RPMI7951 (cell line): ENCODE measurements around the gene EEFSEC. TPM values are rescaled to one million over a fixed set of nuclear protein-coding genes. Genes with fewer than 3 reads are reported as not detected.

Experiments
- DNase-seq: peaks from one replicate; pipeline ENCODE4 v3.0.0-alpha.2; 2012; ENCODE audit warnings: low read depth
- total RNA-seq: library from RNA; depleted of rRNA; stranded (reverse); fragments of >200 nt; shearing (Covaris generic); gene quantifications from 2 replicates; pipeline ENCODE4 v1.2.3, GENCODE V29; 2014

The EEFSEC gene
- total RNA-seq, 1 experiment from 2014 or later = 11.1 TPM

DNA sequence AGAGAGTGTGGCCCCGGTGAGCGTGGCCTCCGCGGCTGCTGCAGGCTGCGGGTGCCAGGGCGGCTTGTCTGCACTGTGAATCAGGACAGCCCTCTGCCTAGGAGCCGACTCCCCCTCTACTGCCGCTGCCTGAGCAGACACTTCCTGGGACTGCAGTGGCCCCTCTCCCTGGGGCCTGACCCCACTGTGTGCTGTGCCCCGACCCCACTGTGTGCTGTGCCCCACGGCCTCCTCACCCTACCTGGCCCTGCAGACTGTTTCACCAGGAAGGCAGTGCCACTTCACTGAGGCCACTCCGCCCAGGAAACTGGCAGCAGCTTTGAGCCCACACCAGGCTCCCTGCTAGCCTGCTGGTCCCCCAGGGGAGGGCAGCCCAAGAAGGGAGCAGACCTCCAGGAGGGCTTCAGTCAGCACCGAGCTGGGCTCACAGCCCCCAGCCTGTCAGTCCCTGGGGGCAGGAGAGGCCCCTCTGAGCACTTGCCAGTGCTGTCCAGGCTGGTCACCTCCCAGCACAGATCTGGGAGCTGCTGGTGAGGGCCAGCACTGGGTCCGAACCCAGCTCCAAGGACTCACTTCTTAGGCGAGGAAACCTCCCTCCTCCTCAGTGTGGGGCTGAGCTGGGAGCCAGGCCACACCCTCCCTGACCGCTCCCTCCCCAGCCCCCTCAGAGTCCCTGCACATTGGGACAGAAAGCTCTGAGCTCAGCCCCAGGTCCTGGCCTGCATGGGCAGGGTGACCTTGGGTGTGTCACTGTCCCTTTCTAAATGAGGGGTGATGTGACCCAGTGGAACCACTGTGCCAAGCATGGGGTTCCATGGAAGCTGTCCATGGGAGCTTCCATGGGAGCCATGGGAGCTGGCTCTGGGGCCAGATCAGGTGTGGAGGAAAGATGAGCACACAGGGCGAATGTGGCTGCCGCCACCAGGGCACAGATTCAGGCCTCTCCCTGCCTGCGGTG is 256.6 kb downstream of the EEFSEC start:
- no peak for DNase-seq

DNA sequence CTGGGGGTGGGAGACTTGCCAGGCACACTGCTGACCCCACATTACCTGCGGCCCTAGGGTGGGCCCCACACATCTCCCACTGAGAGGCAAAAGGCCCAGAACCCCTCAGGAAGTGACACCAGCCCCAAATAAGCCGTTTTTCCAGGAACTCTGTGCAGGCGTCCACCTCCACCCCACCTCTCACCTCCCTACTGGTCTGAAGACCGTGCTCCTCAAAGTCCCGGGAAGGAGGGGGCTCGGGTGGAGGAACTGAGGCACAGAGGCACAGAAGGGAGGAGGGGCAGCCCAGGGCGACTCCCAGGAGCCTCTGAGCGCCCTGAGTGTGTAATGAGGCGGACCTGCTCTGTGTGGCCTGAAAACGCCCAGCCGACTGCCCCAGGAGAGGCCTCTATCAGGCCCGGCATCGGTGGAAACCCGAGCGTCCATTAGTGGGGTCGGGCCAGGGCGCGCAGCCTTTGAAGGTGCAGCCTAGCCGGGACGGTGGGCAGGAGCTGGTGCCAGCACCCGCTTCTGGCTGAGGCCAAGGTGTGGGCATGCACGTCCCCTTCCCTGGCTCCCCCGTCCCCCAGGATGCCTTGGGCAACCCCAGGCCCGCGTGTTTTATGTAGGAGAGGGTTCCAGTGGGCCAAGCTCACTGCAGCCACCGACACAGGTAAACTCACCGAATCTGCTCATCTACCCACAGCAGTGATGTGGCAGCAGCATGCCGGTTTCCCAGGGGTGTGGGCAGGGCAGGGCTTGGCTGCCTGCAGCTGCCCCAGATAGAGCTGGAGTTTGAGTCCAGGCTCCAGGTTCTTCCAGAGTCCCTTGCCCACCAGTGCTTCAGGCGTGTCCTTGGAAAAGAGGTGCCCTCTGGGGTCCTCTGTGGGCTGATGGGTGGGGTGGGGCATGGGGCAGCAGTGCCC is 257.6 kb downstream of the EEFSEC start:
- no peak for DNase-seq

DNA sequence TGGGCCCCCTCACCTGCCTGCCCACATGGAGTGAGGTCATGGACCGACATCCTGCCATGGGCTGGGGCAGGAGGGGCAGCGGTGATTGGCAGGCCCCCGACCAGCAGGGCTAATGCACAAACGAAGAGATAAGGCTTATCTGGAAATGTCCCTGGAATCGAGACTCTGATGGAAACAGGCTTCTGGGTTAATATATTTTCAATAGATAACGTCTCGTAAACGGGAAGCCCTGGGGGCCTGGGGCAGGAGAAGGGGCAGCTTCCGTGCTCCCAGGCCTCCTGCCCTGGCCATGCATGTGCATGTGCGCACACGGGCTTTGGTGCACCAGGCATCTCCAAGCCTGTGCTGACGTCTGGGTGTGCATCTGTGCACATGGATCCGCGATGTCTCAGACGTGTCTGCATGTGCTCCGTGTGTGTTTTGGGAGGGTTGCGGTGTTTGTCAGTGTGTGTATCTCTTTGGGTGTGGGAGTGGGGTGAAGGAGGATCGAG is 258.3 kb downstream of the EEFSEC start:
- no peak for DNase-seq

DNA sequence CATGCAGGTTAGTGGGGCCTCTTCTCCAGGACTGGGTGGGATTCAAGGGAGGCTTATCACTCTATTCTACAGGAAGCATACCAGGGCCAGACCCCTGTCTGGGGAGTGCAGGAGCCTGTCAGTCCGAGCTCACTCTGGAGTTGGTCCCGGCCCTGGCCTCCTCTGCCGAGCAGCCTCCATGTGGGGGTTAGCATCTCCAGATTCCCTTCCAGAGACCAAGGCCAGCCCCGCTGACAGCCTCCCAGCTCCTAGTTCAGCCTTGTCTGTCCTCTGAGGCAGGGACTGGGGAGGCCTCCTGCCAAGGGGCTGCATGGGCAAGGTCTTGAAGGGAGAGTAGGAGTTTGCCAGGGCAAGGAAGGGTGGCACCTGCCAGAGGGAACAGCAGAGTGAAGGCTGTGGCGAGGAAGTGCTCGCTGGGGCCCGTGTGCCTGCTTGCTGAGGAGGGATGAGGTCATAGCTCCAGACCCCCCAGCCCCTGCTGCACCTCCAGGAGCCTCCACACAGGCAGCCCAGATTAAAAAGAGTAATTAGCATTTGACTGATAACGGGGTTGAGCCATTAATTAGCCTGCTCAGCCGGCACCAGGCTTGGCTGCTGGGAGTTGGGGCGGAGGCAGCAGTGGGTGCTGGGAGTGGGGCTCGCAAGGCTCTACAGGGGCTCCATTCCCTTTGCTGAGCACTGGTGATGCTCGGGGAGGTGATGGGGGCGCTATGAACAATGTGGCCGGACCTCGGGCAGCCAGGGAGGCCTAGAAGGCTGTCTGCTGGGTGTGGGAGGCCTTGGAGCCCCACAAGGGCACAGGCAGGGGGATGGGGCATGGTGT is 259.1 kb downstream of the EEFSEC start:
- no peak for DNase-seq

DNA sequence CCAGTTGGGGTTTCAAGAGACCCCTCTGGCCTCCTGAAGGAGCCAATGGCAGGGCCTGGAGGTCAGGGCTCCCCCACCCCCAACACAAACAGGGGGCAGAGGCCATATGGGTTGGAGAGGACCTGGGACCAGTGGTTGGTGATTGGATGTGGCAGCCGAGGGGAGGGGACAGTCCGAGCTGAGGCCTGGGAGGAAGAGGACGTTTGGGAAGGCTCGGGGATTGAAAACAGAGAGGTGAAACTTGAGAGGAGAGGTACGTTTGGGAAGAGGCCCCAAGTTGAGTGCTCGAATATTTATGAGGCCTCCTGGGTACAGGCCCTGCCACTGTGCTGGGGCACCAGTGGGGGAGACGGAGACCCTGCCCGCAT is 259.7 kb downstream of the EEFSEC start:
- DNase-seq = no peak

DNA sequence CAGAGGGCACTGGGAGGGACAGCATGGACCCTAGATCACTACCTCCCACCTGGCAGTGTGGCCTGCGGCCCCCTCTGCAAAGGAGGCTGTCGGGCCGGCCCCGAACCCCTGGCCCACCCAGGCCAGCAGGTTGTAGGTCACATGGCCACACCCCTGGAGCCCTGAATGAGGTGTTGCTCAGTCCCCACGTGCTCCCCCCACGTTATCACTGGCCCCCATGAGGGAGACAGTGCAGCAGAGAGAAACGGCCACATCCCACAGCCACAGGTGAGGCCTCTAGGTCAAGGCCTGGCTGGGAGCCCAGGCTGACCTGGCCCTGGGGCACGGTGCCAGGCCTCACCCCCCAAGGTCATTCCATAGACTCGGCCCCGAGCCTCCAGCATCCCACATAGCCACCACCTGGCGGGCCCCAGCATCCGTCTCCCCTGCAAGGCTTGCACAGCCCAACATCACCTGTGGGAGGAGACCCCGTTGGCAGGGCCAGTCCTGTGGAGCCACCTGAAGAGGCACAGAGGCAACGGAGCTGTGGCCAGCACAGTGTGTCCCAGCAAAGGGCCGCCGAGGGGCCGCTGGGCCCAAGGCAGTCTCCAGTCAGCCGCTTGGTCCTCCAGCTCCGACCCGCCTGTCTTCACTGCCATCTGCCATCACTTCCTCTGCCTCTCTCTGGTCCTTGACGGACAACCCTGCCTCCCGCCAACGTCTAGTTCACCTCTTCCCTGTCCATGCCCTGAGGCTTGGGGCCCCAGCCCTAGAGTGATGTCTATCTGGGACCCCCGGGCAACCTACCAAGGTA is 260.3 kb downstream of the EEFSEC start:
- no peak for DNase-seq

DNA sequence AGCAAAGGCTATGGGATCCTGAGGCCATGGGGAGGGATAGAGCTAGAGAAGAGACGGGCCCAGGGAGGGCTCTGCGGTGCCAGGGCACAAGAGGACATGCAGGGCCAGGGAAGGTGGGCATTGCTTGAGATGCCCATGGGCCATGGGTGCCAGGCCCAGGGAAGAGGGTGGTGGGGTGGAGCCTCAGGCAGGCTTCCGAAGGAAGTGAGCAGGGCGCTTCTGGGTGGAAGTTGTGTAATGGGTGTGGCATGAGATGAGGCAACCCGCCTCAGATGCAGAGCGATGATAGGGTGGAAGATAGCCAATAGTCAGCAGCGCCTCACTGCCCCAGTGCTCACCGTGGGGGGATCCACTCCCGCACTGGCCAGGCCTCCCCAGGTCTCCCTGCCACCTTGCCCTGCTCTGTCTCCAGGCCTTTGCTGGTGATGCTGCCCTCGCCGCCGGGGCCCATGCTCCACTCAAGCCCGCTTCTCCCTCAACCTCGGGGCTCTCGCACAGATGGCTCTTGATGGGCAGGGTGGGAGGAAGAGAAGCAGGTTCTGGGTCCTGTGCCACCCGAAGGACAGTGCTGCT is 262.0 kb downstream of the EEFSEC start:
- no peak for DNase-seq

DNA sequence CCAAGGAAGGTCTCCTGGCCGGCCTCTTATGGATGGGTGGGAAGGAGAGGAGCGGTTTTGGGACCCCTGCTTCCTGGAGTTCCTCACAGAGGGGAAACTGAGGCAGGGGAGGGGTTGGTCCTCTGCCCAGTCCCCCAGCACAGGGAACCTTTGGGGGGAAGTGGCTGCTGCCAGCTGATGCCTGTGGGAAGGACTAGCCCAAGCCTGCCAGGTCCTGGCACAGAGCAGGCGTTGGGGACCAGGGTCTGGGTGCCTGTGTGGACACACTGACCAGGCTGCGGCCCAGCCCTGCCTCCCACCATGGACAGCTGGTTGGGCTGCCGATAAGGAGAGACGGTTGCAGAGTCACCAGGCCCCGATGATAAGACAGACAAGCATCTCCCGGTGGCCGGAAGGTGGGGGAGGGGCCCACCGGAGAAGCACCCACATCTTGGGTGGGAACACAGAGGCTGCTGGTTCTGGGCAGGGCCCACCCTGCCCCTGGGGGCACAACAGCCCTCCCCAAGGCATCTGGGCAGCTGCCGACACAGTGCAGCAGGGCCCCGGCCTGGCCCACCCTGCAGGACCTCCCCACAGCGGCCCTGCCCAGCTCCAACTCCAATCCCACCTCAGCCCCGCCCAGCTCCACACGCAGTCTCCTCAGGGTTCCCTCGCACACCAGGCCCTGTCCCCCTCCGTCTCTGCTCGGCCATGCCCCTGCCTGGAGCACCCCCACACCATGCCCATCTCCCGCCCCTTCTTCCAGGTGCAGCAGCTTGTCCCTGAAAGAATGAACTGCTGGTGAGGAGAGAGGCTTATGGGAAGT is 262.7 kb downstream of the EEFSEC start:
- DNase-seq = peak; percentile 68

DNA sequence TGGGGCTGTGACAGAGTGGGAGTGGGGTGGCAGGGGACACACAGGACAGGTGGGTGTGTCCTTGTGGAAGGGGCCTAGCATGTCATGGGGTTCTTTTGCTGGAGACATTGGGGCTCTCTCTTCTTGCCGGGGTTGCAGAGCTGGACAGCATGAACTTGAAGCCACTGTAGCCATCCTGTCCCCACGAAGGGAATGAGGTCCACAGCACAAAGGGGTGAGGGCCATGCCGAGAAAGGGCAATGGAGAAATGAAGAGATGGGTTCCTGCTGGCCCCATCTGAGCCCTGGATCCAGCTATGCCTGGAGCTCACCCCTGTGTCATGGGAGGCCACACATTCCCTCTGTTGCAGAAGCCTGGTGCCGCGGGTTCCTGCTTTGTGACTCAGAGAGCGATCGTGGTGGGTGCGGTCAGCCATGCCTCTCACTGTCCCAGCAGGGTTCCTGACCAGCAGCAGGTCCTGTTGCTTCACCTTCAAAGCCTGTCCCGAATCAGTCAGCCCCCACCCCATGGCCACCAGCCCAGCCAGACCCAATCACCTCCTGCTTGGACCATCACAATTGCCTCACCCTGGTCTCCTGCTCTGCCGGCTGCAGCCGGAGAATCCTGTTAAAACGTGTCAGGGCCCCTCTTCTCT is 263.4 kb downstream of the EEFSEC start:
- DNase-seq = peak; percentile 95

DNA sequence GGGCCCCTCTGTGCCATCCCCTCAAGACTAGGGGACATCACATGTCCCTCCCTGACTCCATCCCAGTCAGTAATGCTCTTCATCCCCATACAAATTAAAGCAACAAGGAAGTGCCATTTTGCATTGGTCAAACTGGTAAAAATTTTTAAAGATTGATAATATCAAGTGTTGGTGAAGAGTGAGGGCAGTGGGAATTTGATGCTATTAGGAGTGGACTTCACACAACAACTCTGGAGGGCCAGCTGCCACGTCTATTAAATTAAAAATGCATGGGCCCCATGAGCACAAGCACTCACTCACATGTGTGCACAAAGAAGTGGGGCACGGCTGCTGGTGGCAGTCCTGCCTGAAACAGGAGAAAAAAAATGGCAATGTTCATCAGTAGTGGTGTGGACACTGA is 265.6 kb downstream of the EEFSEC start:
- DNase-seq = no peak

DNA sequence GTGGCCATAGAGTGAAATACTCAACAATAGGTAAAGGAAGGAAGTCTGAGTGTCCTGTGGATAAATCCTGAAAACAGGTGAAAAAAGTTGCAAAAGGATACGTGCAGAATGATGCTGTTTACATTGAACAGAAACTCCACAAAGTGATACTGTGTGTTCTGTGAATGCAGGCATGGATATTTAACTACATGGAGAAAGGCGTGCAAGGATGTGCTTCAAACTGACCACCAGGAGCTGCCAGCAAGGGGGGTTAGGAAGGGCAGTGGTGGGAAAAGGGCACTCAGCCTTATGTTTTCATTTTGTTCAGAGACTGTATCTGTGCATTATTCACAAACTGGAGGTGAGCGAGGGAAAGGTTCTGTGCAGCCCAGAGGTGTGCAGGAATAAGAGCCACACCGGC is 266.0 kb downstream of the EEFSEC start:
- DNase-seq = no peak

DNA sequence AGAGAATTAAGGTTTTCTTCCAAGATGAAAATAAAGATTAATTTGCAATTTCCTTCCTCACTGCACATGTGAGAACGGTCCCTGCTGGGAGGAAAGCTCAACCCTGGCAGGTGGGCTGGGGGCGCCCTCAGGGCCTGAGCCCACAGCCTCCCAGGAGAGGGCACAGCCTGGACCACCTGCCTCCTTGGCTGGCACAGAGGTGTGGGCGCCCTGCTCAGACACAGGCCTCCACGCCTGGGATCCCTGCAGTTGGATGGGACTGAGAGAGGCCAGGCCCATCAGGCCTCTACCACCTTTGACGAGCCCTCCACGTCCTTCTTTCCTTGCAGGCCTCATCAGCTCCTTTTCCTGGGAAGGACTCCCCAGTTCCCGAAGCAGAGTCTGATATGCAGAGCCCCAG is 267.0 kb downstream of the EEFSEC start:
- DNase-seq = no peak

DNA sequence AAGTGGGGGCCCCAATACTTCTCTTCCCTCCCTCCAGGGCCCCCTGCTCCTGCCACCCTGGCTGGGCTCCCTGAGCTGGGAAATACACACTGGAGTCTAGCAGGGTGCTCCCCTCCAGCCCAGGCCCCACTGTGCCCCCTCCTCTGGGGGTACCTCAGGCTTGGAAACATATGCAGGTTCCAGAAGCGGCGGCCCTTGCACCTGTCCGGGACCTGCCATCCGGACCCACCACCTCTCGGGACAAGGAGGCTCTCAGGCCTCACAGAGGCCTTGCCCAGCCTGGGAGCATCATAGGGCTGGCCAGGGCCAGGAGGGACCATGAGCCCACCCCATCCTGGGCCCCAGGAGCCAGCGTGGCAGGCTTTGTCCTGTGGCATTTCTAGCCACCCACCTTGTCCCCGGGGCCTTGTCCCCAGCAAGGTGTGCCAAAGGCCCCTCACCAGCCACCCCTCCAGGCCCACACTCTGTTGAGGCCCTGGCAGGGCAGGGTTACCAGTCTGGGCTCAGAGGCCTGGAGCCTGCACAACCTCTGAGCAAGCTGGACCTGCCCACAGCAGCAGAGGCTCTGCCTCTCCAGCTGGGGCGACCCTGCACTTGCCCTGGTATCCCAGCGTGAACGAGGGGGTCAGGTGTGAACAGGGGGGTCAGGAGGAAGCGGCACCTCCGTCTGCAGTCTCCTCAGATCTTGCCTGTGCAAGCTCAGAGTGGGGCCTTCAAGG is 267.6 kb downstream of the EEFSEC start:
- no peak for DNase-seq

DNA sequence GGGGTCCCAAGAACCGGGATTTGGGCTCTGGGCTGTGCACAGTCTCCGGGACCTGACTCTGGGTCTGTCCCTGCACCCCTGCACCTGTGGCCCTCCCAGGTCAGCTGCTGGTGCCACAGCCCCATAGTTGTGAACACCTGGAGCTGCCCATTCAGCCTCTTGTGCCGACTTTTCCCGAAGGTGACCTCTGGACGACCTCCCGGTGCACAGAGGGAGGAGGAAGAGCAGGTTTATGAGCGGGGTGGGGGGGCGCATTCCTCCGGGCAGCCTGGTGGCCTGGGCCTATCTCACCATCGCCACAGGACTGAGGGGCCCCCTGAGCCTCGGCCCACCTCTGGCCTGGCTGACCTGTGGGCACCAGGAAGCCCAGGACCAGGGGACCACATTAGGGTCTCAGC is 268.2 kb downstream of the EEFSEC start:
- no peak for DNase-seq

DNA sequence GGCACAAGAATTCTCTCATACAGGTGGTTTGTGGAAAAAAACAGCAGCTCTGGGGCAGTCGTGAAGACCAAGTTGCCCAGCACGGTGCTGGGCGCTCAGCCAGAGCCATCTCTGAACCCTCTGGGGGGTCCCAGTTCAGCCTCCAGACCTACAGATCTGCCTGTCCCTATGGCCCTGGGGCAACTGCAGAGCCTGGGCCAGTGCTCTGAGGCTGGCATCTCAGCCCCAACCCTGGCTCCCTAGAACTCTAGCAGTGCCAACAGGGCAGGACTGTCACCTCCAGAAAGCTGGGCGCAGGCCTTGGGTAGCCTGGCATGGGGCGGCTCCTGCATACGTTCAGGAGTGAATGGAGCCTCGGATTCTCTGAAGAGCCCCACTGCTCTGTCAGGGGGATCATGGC is 268.7 kb downstream of the EEFSEC start:
- DNase-seq = no peak

DNA sequence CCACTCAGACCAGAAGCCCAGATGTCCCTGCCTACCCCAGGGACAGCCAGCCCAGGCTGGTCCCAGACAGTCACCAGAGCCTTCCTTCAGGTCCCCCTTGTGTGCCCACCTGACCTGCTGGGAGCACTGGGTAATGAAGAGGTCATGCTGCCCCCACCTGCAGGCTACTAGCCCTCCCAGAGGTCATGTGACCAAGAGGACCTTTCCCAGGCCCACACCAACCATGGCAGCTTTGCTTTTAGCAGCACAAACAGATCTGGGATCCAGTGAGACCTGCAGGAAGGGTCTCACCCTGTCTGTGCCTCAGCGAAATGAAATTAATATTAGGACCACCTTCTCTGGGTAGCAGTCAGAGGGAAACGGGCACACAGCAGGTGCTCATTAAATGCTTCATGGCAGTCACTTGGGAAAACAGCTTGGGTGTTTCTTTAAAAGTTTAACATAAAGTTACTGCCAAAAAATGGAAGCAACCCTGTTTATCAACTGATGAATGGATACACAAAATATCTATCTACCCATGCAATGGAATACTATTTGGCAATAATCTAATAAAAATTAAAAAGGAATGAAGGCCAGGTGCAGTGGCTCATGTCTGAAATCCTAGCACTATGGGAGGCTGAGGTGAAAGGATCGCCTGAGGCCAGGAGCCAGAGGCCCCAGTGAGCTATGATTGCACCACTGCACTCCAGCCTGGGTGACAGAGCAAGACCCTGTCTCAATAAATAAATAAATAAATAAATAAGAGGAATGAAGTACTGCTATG is 269.7 kb downstream of the EEFSEC start:
- DNase-seq = no peak

DNA sequence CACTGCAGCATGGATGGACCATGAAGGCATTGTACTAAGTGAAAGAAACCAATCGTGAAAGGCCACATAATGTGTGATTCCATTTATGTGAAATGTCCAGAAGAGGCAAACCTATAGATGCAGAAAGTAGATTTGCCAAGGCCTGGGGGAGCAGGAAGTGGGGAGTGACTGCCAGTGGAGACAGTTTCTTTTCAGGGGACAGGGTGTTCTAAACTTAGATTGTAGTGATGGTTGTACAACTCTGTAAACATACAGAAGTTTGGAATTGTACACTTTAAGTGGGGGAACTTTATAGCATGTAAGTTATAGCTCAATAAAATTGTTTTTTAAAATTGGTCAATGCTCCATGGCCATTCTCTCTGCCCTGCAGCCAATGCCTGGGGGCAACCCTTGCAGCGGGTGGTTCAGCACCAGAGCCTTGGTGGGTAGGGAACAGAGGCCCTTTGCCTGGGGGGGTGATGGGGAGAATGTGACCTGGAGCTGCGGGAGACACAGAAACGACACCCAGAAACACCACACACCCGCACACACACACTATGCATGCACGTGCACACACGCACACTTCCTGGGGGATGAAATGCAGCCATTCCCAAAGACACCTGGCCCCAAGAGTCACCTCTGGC is 270.4 kb downstream of the EEFSEC start:
- DNase-seq = no peak
